ENCODE data around the gene PAQR6.

The PAQR6 gene

DNA sequence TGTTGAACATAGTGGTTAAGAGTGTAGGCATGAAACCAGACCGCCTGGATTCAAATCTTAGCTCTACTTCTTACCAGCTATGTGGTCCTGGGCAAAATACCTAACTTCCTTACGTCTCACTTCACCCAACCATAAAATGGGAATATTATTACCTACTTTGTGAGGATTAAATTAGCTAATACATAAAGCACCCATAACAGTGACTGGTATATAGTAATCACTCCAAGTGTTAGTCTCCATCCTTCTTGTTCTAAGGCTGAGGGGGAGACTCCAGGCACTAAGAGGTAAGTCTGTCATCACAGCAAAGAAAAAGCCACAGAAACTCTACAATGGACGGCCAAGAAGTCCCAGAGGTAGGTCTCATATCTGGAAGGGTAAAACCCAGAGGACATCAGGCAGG lies 32.0 kb upstream of the PAQR6 start:
- DNase-seq (no peak), ATAC-seq (no peak)
- Mint-ChIP-seq H3K9me3 (no peaks in the 10 kb centered on the region), H3K4me3 (no peak overlapping the region), H3K27me3 (no peaks in the 10 kb centered on the region), H3K4me1 (peaks cover 44% of the 10 kb centered on the region), H3K27ac (peak overlapping the region in 1 of 2 donors; percentile 67)

GRCh38 chr1:156276966-156277381 lies 29.1 kb upstream of the PAQR6 start:
- ATAC-seq: no peak
- Mint-ChIP-seq H3K9me3 (no peaks in the 10 kb centered on the region), H3K4me1 (peaks cover 29% of the 10 kb centered on the region), H3K27ac (no peak overlapping the region), H3K4me3 (no peak overlapping the region), H3K27me3 (no peaks in the 10 kb centered on the region)
- no peak for DNase-seq

DNA sequence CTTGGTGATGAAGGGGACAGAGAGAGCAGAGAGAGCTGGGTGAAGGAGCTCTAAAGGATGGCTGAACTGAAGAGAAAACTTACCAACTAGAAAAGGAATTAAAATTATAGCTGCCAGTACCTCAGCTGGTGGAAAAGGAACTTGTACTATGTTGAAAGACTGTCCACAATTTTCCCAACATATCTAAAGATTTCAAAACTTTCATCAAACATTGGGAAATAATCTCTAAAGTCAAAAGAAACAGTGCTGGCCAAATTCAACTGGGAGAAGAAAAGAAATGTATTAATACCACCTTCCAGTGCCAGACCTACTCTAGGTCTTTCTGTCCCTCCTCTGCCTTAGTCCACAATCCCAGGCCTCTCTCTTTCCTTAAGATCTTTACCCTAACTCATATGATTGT lies 28.7 kb upstream of the PAQR6 start:
- Mint-ChIP-seq H3K4me3 (no peak overlapping the region), H3K9me3 (no peaks in the 10 kb centered on the region), H3K4me1 (peaks cover 26% of the 10 kb centered on the region), H3K27me3 (no peaks in the 10 kb centered on the region), H3K27ac (no peak overlapping the region)
- ATAC-seq (no peak), DNase-seq (no peak)

- H3K4me3 Mint-ChIP-seq: no peak overlapping the region
These were observed 22.5 kb upstream of the PAQR6 start for GRCh38 chr1:156270314-156270713.

GRCh38 chr1:156268336-156268735 lies 20.5 kb upstream of the PAQR6 start:
- H3K27ac Mint-ChIP-seq: no peak overlapping the region

More at GRCh38 chr1:156270314-156270713, 22.5 kb upstream of the PAQR6 start:
- Mint-ChIP-seq H3K9me3 (no peaks in the 10 kb centered on the region), H3K27me3 (no peaks in the 10 kb centered on the region), H3K4me1 (no peaks in the 10 kb centered on the region), H3K27ac (peak overlapping the region in 1 of 2 donors; percentile 49)
- no peak for DNase-seq
- ATAC-seq: no peak

DNA sequence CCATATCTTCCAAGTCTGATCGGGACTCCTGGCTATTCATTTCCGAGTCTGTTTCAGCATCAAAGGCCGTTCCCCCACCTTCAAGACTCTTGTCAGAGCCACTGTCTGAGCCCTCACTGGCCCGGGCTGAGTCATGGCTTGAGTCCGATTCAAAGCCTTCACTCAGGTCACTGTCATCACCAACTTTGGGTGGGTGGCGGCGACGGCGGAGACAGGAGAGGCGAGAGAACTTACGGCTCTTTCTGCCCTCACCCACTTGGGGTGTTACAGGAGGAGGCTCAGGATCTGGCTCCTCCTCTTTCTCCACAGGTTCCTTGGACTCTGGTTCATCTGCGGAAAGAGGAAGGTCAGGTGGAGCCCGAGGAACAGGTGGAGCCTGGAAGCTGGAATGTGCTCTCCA lies 18.2 kb upstream of the PAQR6 start:
- H3K27ac Mint-ChIP-seq: no peak overlapping the region
- no peaks in the 10 kb centered on the region for H3K27me3 Mint-ChIP-seq
- ATAC-seq (no peak), DNase-seq (no peak)
- H3K4me3 Mint-ChIP-seq: no peak overlapping the region
- no peaks in the 10 kb centered on the region for H3K4me1 Mint-ChIP-seq
- no peaks in the 10 kb centered on the region for H3K9me3 Mint-ChIP-seq

More at GRCh38 chr1:156268336-156268735, 20.5 kb upstream of the PAQR6 start:
- ATAC-seq (no peak), DNase-seq (no peak)
- H3K4me3 Mint-ChIP-seq: no peak overlapping the region
- H3K27me3 Mint-ChIP-seq: no peaks in the 10 kb centered on the region
- H3K9me3 Mint-ChIP-seq: no peaks in the 10 kb centered on the region
- no peaks in the 10 kb centered on the region for H3K4me1 Mint-ChIP-seq

GRCh38 chr1:156263288-156263655 lies 15.4 kb upstream of the PAQR6 start:
- peaks cover 5% of the 10 kb centered on the region for H3K4me1 Mint-ChIP-seq
- DNase-seq (no peak), ATAC-seq (no peak)
- H3K4me3 Mint-ChIP-seq: no peak overlapping the region
- peak overlapping the region in 1 of 2 donors; percentile 57 for H3K27ac Mint-ChIP-seq
- no peaks in the 10 kb centered on the region for H3K9me3 Mint-ChIP-seq
- no peaks in the 10 kb centered on the region for H3K27me3 Mint-ChIP-seq

DNA sequence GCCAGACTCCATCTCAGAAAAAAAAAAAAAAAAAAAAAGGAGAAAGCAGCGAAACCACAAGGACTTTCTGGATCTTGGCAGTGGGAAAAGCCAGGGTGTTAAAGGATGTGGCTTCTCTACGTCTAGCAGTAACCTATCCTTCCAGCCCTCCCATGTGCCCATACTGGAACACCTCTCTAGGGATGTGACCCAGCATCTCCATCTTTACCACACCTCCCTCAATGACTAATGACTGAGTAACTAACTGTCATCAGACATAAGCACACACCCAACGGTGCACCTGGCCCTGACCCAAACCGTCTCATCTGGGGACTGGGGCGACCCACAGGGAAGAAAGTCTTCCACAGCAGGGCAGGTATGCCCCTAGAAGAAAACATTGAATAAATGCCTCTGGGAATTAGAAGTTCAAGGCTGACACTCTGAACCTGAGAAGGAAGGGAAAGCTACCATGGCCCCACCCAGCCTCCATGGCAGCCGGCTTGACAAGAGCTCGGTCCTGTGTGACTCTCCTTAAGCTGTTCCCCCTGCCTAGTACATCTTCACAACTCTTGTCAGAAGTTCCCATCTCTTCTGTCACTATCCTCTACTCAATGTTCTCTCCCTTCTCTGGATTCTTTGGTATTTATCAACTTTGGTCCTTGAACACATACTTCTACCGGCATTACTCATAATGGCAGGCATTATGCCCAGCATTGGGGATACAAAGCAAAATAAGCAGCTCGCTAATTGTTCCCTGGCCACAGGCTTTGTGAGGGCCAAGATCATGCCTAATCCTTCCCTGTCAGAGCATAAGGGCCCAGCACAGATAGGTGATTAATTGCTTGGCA lies 14.8 kb upstream of the PAQR6 start:
- H3K9me3 Mint-ChIP-seq: no peaks in the 10 kb centered on the region
- peak overlapping the region; percentile 40 to 57 for H3K27ac Mint-ChIP-seq
- H3K27me3 Mint-ChIP-seq: no peaks in the 10 kb centered on the region
- ATAC-seq (peak; percentile 57), DNase-seq (no peak)
- H3K4me1 Mint-ChIP-seq: peaks cover 5% of the 10 kb centered on the region
- H3K4me3 Mint-ChIP-seq: no peak overlapping the region

- Mint-ChIP-seq H3K9me3 (no peaks in the 10 kb centered on the region), H3K4me3 (no peak overlapping the region), H3K27ac (peak overlapping the region in 1 of 2 donors; percentile 78), H3K27me3 (no peaks in the 10 kb centered on the region), H3K4me1 (peaks cover 5% of the 10 kb centered on the region)
- DNase-seq: no peak
- ATAC-seq: no peak
These were observed 13.0 kb upstream of the PAQR6 start for GRCh38 chr1:156260896-156261295.

- ATAC-seq (no peak), DNase-seq (no peak)
- peak overlapping the region in 1 of 2 donors; percentile 44 for H3K27ac Mint-ChIP-seq
- no peak overlapping the region for H3K4me3 Mint-ChIP-seq
- no peaks in the 10 kb centered on the region for H3K27me3 Mint-ChIP-seq
- no peaks in the 10 kb centered on the region for H3K9me3 Mint-ChIP-seq
- H3K4me1 Mint-ChIP-seq: peaks cover 5% of the 10 kb centered on the region
These were observed 11.9 kb upstream of the PAQR6 start for GRCh38 chr1:156259805-156260204.

DNA sequence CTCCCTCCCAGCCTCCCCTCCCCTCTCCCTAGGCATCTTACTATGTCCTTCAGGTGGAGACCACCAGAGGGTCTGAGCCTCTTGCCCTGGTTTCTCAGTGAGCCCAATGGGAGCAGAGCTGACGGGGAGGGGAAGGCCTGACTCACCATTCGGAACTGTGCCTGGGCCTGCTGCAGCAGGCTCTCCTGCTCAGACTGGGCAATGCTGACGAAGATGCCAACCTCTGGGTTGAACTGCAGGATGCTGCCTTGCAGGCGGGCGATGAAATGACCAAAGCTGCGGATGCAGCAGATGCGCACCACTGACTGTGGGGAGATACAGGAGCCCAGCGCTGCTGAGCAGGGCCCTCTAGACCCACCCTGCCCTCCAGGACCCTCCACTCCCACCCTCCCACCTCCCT lies 11.0 kb upstream of the PAQR6 start:
- Mint-ChIP-seq H3K27ac (no peak overlapping the region), H3K9me3 (no peaks in the 10 kb centered on the region), H3K4me3 (no peak overlapping the region), H3K4me1 (peaks cover 5% of the 10 kb centered on the region), H3K27me3 (no peaks in the 10 kb centered on the region)
- DNase-seq (no peak), ATAC-seq (no peak)

- H3K9me3 Mint-ChIP-seq: no peaks in the 10 kb centered on the region
- H3K27me3 Mint-ChIP-seq: no peaks in the 10 kb centered on the region
- no peak for ATAC-seq
- DNase-seq: no peak
- H3K4me3 Mint-ChIP-seq: no peak overlapping the region
- H3K4me1 Mint-ChIP-seq: peaks cover 5% of the 10 kb centered on the region
- peak overlapping the region in 1 of 2 donors; percentile 87 for H3K27ac Mint-ChIP-seq
These were observed 9.9 kb upstream of the PAQR6 start for GRCh38 chr1:156257711-156258110.

- no peaks in the 10 kb centered on the region for H3K9me3 Mint-ChIP-seq
- no peak for DNase-seq
- ATAC-seq: no peak
These were observed 5.8 kb upstream of the PAQR6 start for GRCh38 chr1:156253634-156254033.

GRCh38 chr1:156251527-156251926 lies 3.7 kb upstream of the PAQR6 start:
- Mint-ChIP-seq H3K4me3 (no peak overlapping the region), H3K9me3 (no peaks in the 10 kb centered on the region), H3K4me1 (peaks cover 22% of the 10 kb centered on the region), H3K27me3 (no peaks in the 10 kb centered on the region), H3K27ac (peak overlapping the region in 1 of 2 donors; percentile 74)
- DNase-seq (no peak), ATAC-seq (no peak)

More at GRCh38 chr1:156253634-156254033, 5.8 kb upstream of the PAQR6 start:
- peaks cover 10% of the 10 kb centered on the region for H3K4me1 Mint-ChIP-seq
- H3K4me3 Mint-ChIP-seq: no peak overlapping the region
- H3K27ac Mint-ChIP-seq: peak overlapping the region in 1 of 2 donors; percentile 69
- no peaks in the 10 kb centered on the region for H3K27me3 Mint-ChIP-seq

DNA sequence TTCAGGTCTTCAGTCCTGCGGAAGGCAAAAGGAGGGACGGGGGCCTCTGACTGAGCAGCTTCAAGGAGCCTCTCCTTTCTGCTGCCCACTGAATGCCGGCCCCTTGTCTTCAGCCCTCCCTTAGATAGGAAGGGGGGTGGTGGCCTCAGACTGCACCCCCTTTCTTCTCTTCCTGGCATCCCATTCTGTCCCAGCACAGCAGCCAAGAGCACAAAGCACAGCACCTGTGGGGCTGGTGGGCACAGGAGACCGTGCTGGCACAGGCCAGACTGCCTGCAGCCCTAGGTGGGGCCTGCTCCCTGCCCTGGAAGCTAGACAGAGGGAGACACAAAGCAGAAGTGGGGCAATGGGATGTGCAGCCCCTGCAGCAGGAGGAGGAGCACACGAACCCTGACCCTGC lies 1.7 kb upstream of the PAQR6 start:
- Mint-ChIP-seq H3K4me3 (no peak overlapping the region), H3K27ac (peak overlapping the region in 1 of 2 donors; percentile 69)
- no peak for DNase-seq

GRCh38 chr1:156248323-156248683 lies 447 bp upstream of the PAQR6 start:
- ATAC-seq: no peak

More for the DNA sequence above, 1.7 kb upstream of the PAQR6 start:
- no peaks in the 10 kb centered on the region for H3K9me3 Mint-ChIP-seq
- H3K27me3 Mint-ChIP-seq: no peaks in the 10 kb centered on the region
- peaks cover 41% of the 10 kb centered on the region for H3K4me1 Mint-ChIP-seq
- ATAC-seq: no peak

More at GRCh38 chr1:156248323-156248683, 447 bp upstream of the PAQR6 start:
- peaks cover 52% of the 10 kb centered on the region for H3K4me1 Mint-ChIP-seq
- H3K27me3 Mint-ChIP-seq: no peaks in the 10 kb centered on the region
- H3K9me3 Mint-ChIP-seq: no peaks in the 10 kb centered on the region
- no peak for DNase-seq
- H3K27ac Mint-ChIP-seq: peak overlapping the region in 1 of 2 donors; percentile 78
- no peak overlapping the region for H3K4me3 Mint-ChIP-seq
